ENCODE data around the gene EIF3D.

Gene EIF3D

DNA sequence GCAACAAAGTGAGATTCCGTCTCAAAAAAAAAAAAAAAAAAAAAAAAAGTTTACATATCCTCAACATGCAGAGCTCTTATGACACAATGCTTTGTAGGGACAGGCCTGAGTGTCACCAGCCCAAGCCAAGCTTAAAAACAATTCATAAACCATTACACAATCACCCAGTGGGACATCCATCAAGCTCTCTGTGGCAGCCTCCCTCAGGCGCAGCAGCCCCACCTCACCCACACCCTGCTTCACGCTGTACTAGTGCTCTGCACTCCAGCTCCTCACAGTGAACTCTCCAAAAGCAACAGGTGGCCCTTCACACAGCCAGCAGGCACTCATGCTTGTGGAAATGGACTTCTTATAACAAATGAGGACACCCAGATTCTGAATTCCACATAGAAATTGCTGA is 18.6 kb downstream of the EIF3D start:
- DNase-seq (ENCODE audit: low read depth in 1 of 2, low spot score in 1 of 2): no peak
- Histone ChIP-seq H3K4me3 (replicated peaks; ENCODE audit: insufficient read depth, low read length) (no peak overlapping the region), H3K27ac (replicated peaks) (no peak overlapping the region), H3K27me3 (ENCODE audit: insufficient read depth, poor library complexity, severe bottlenecking) (no peaks in the 10 kb centered on the region)
- TF ChIP-seq, protein P1, sequence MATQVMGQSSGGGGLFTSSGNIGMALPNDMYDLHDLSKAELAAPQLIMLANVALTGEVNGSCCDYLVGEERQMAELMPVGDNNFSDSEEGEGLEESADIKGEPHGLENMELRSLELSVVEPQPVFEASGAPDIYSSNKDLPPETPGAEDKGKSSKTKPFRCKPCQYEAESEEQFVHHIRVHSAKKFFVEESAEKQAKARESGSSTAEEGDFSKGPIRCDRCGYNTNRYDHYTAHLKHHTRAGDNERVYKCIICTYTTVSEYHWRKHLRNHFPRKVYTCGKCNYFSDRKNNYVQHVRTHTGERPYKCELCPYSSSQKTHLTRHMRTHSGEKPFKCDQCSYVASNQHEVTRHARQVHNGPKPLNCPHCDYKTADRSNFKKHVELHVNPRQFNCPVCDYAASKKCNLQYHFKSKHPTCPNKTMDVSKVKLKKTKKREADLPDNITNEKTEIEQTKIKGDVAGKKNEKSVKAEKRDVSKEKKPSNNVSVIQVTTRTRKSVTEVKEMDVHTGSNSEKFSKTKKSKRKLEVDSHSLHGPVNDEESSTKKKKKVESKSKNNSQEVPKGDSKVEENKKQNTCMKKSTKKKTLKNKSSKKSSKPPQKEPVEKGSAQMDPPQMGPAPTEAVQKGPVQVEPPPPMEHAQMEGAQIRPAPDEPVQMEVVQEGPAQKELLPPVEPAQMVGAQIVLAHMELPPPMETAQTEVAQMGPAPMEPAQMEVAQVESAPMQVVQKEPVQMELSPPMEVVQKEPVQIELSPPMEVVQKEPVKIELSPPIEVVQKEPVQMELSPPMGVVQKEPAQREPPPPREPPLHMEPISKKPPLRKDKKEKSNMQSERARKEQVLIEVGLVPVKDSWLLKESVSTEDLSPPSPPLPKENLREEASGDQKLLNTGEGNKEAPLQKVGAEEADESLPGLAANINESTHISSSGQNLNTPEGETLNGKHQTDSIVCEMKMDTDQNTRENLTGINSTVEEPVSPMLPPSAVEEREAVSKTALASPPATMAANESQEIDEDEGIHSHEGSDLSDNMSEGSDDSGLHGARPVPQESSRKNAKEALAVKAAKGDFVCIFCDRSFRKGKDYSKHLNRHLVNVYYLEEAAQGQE (IDR thresholded peaks at IDR 0.05; ENCODE audit: insufficient replicate concordance, low read depth): no peak
- TF ChIP-seq SPI1 (IDR thresholded peaks at IDR 0.05; ENCODE audit: borderline replicate concordance, low read depth) (no peak), POLR2AphosphoS5 (IDR thresholded peaks at IDR 0.05; ENCODE audit: low read depth) (no peak), GABPA (IDR thresholded peaks at IDR 0.05; ENCODE audit: low read depth) (no peak)
- TF ChIP-seq, protein P2, sequence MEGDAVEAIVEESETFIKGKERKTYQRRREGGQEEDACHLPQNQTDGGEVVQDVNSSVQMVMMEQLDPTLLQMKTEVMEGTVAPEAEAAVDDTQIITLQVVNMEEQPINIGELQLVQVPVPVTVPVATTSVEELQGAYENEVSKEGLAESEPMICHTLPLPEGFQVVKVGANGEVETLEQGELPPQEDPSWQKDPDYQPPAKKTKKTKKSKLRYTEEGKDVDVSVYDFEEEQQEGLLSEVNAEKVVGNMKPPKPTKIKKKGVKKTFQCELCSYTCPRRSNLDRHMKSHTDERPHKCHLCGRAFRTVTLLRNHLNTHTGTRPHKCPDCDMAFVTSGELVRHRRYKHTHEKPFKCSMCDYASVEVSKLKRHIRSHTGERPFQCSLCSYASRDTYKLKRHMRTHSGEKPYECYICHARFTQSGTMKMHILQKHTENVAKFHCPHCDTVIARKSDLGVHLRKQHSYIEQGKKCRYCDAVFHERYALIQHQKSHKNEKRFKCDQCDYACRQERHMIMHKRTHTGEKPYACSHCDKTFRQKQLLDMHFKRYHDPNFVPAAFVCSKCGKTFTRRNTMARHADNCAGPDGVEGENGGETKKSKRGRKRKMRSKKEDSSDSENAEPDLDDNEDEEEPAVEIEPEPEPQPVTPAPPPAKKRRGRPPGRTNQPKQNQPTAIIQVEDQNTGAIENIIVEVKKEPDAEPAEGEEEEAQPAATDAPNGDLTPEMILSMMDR (IDR thresholded peaks at IDR 0.05; ENCODE audit: insufficient read depth, low read length): no peak

- Histone ChIP-seq H3K27ac (replicated peaks) (peak overlapping the region; percentile 41; the same call in 1 of the 2 replicates), H3K4me3 (replicated peaks; ENCODE audit: insufficient read depth, low read length) (no peak overlapping the region), H3K27me3 (ENCODE audit: insufficient read depth, poor library complexity, severe bottlenecking) (no peaks in the 10 kb centered on the region)
- no peak for DNase-seq (ENCODE audit: low read depth in 1 of 2, low spot score in 1 of 2)
- no peak for TF ChIP-seq POLR2AphosphoS5 (IDR thresholded peaks at IDR 0.05; ENCODE audit: low read depth)
- TF ChIP-seq GABPA (IDR thresholded peaks at IDR 0.05; ENCODE audit: low read depth): no peak
- TF ChIP-seq, protein P1 (IDR thresholded peaks at IDR 0.05; ENCODE audit: insufficient replicate concordance, low read depth): no peak
- TF ChIP-seq, protein P2 (IDR thresholded peaks at IDR 0.05; ENCODE audit: insufficient read depth, low read length): no peak
- no peak for TF ChIP-seq SPI1 (IDR thresholded peaks at IDR 0.05; ENCODE audit: borderline replicate concordance, low read depth)
Measured at GRCh38 chr22:36507518-36508010, 21.4 kb downstream of the EIF3D start.

GRCh38 chr22:36506637-36507517 is 22.1 kb downstream of the EIF3D start, which contains the start of gene FOXRED2:
Gene FOXRED2 (minus strand): TSS chr22:36507040. CDS start chr22:36506422, 618 bp downstream.
- peak; percentile 83 to 84 for DNase-seq (ENCODE audit: low read depth in 1 of 2, low spot score in 1 of 2)
- H3K4me3 ChIP-seq (replicated peaks; ENCODE audit: insufficient read depth, low read length): peak within 1 kb of the TSS; percentile 60
- H3K27me3 ChIP-seq (ENCODE audit: insufficient read depth, poor library complexity, severe bottlenecking): no peaks in the 10 kb centered on the region
- peak within 1 kb of the TSS; percentile 41 for H3K27ac ChIP-seq (replicated peaks)
- TF ChIP-seq SPI1 (IDR thresholded peaks at IDR 0.05; ENCODE audit: borderline replicate concordance, low read depth) (no peak), POLR2AphosphoS5 (IDR thresholded peaks at IDR 0.05; ENCODE audit: low read depth) (peak; percentile 81), GABPA (IDR thresholded peaks at IDR 0.05; ENCODE audit: low read depth) (no peak)
- TF ChIP-seq, protein P1 (IDR thresholded peaks at IDR 0.05; ENCODE audit: insufficient replicate concordance, low read depth): peak; percentile 53
- TF ChIP-seq, protein P2 (IDR thresholded peaks at IDR 0.05; ENCODE audit: insufficient read depth, low read length): no peak
